ENCODE measurements around the gene SLC41A3.

Gene SLC41A3

DNA sequence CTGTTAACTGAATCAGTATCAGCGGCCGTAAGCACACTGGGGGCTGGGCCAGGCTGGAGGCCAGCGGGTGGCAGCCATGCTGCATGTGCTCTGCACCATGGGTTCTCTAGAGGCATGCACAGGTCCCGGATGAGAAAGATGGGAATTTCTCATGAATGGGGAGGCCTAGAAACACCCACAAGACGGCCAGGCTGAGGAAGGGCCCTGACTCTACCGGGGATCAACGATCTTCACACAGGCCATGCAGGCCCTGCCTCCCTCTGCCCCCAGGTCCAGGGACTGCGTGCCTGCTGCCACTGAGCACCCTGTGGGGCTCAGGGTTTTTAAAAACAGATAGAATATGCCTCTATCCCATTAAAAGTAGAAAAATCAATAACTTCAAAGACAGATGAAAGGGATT, 32.7 kb downstream of the SLC41A3 start:
- DNase-seq = no peak

GRCh38 chr3:126050626-126051025, 33.3 kb downstream of the SLC41A3 start:
- no peak for DNase-seq

- DNase-seq = no peak
Measured at GRCh38 chr3:126050050-126050392, 33.9 kb downstream of the SLC41A3 start.

DNA sequence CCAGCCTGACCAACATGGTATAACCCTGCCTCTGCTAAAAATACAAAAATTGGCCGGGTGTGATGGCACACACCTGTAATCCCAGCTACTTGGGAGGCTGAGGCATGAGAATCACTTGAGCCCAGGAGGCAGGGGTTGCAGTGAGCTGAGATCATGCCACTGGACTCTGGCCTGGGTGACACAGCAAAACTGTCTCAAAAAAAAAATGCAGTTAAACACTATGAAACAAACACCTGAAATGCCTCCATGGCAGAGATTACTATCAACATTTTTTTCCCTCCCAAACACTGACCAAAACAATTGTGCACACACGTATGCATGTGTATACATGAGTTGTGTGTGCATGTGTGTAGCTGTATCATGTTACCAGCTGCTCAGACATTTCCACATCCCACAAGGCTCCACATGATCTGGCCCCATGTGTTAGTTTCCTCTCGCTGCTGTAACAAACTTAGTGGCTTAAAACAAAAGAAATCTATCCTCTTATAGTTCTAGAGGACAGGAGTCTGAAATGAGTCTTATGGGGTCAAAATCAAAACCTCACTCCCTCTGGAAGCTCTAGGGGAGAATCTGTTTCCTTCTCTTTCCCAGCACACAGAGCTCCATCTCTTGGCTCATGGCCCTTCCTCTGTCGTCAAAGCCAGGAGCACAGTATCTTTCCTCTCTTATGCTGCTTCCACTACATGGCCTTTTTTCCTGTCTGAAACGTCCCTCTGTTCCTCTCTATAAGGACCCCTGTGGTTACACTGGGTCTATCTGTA, 34.5 kb downstream of the SLC41A3 start:
- no peak for DNase-seq

GRCh38 chr3:126040386-126040785, 43.5 kb downstream of the SLC41A3 start:
- DNase-seq = peak; percentile 10

GRCh38 chr3:126039870-126040269, 44.1 kb downstream of the SLC41A3 start:
- no peak for DNase-seq

- peak; percentile 10 for DNase-seq
Measured at GRCh38 chr3:126038791-126039190, 45.1 kb downstream of the SLC41A3 start.

DNA sequence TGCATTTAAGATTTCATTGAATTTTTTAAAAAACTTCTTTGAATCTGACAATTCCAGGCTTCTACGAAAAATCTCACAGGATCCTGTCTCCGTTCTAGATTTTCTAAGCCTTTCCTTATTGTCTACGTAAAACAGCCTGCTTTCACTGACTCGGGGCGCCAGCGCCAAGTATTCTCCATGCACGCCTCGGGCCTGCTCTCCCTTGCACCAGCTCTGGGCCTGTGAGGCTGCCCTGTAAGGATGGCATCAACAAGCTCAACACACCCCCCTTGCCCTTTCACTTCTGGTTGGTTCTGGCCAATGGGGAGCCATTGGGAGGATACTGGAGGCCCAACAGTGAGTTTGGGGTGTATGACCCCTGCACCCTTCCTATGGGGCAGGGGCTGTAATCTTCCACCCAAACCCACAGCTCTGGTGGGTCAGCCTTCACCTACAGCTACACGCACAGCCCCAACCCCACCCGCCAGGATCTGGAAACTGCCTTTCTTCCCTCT, 47.8 kb downstream of the SLC41A3 start:
- no peak for DNase-seq

- DNase-seq = no peak
Measured at GRCh38 chr3:126035362-126036050, 48.4 kb downstream of the SLC41A3 start.

GRCh38 chr3:126034481-126035361, 49.2 kb downstream of the SLC41A3 start:
- DNase-seq = peak; percentile 70

GRCh38 chr3:126033765-126034164, 50.2 kb downstream of the SLC41A3 start:
- DNase-seq = no peak

- DNase-seq = no peak
Measured at GRCh38 chr3:126033051-126033745, 50.7 kb downstream of the SLC41A3 start.

- DNase-seq = no peak
Measured at GRCh38 chr3:126031981-126032471, 51.9 kb downstream of the SLC41A3 start.

- no peak for DNase-seq
Measured at GRCh38 chr3:126030455-126030854, 53.5 kb downstream of the SLC41A3 start.

DNA sequence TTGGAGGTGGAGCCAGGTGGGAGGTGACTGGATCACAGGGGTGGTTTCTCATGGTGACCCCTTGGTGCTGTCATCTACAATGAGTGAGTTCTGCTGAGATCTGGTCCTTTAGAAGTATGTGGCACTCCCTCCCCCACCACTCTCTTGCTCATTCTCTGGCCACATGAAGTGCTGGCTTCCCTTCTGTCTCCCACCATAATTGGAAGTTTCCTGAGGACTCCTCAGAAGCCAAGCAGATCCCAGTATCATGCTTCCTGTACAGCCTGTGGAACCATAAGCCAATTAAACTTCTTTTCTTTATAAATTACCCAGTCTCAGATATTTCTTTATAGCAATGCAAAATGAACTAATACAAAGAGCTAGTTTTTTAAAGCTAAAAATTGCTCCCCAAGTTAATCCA, 54.7 kb downstream of the SLC41A3 start:
- DNase-seq = no peak

DNA sequence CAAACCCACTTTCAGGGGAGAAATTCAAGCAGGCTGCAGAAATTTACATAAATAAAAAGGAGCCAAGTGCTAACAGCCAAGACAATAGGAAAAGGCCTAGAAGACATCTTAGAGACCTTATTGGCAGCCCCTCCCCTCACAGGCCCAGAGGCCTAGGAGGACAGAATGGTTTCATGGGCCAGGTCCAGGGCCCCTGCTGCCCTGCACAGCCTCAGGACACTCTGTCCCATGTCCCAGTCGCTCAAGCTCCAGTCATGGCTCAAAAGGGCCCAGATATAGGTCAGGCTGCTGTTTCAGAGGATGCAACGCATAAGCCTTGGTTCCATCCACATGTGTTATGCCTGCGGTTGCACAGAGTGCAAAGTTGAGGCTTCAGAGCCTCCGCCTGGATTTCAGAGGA, 55.8 kb downstream of the SLC41A3 start:
- no peak for DNase-seq

DNA sequence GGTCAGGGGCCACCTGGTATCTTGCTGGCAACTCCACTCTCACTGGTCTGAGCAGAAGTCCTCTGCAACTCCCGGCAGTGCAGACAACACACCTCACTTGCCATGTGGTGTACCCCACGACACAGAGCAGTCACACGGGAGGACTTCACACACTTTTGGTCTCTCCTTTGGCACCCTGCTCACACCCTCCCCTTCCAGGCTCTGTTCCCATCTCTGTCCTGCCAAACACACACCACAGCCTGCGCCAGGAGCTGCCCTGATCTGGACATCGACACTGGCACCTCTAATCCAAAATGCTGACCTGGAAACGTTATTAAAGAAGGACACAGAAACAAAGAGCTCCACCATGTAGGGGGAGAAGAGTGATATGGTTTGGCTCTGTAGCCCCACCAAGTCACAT, 57.2 kb downstream of the SLC41A3 start:
- no peak for DNase-seq

GRCh38 chr3:126026277-126026751, 57.6 kb downstream of the SLC41A3 start:
- no peak for DNase-seq

GRCh38 chr3:126025862-126026261, 58.1 kb downstream of the SLC41A3 start:
- DNase-seq = no peak

DNA sequence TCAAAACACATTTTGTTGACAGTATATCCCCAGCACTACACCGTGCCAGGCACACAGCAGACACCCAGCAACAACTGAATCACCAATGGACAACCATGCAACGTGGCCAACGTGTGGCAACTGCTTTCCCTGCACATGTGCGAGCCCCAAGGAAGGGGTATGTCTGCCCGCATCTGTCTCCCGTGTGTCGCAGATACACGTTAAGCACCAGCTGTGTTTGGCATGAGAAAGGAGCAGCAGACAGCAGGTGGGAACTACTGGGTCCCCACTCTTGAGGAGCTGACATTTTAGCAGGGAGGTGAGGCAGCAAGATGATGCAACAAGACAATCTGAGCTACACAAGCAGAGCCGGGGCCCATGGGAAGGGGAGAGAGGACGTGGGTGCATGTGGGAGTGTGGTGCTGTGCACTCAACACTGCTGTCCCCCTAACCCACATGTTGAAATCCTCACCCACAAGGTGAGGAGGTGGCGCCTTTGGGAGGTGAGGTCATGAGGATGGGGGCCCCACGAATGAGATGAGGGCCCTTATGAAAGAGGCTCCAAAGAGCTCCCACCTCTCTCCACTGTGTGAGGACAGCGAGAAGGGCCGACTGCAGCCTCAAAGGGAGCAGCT, 58.7 kb downstream of the SLC41A3 start:
- DNase-seq = no peak

GRCh38 chr3:126024049-126024854, 59.7 kb downstream of the SLC41A3 start:
- no peak for DNase-seq
